A673 (cell line): Measurements from ENCODE around the gene TST. TPM values are rescaled to one million over a fixed set of nuclear protein-coding genes. Genes with fewer than 3 reads are reported as not detected.

Source experiments
- BruUV-seq: library from RNA; stranded (reverse); fragments of 400-500 nt; replicated peaks from 2 replicates; lab custom pipeline; 2021; lab: Mats Ljungman, UMichigan
- CTCF ChIA-PET: fragments of 300-600 bp; sonication (Branson Sonifier 250); formaldehyde crosslinking; loops from one replicate; lab custom pipeline; 2022; ENCODE audit warnings: antibody characterized with exemption; lab: Charles Lee
- POLR2A ChIA-PET: fragments of 300-600 bp; sonication (Branson Sonifier 250); formaldehyde crosslinking; loops from one replicate; lab custom pipeline; 2022; ENCODE audit warnings: antibody characterized with exemption; ENCODE audit not compliant: low non-redundant PET; lab: Charles Lee
- DNase-seq: peaks from one replicate; pipeline ENCODE4 v3.0.0-alpha.2; 2015; ENCODE audit warnings: low spot score
- H3K27ac ChIP-seq: fragments of 200-600 bp; sonication (generic); 2 replicates; pipeline ENCODE4 v1.5.1; 2016; ENCODE audit warnings: mixed run types, low read depth, mild to moderate bottlenecking, mixed read lengths, antibody characterized with exemption, low read length; ENCODE audit not compliant: poor library complexity, severe bottlenecking
- H3K27me3 ChIP-seq: fragments of 200-600 bp; sonication (generic); replicated peaks from 2 replicates; pipeline ENCODE4 v1.6.1; 2017; ENCODE audit warnings: mixed run types, low read depth, mild to moderate bottlenecking, mixed read lengths, antibody characterized with exemption, low read length; ENCODE audit not compliant: insufficient read depth, poor library complexity
- H3K36me3 ChIP-seq: fragments of 200-600 bp; sonication (generic); 2 replicates; pipeline ENCODE4 v1.6.1; 2016; ENCODE audit warnings: mixed run types, mild to moderate bottlenecking, mixed read lengths, antibody characterized with exemption, low read length; ENCODE audit not compliant: insufficient read depth, poor library complexity, severe bottlenecking
- H3K4me1 ChIP-seq: fragments of 200-600 bp; sonication (generic); 2 replicates; pipeline ENCODE4 v1.6.1; 2017; ENCODE audit warnings: mixed run types, mild to moderate bottlenecking, mixed read lengths, antibody characterized with exemption, low read length; ENCODE audit not compliant: insufficient read depth, poor library complexity, severe bottlenecking
- H3K4me3 ChIP-seq: fragments of 200-600 bp; sonication (generic); 2 replicates; pipeline ENCODE4 v1.5.1; 2016; ENCODE audit warnings: low read depth, mixed run types, mild to moderate bottlenecking, mixed read lengths, low read length; ENCODE audit not compliant: poor library complexity, severe bottlenecking
- H3K9me3 ChIP-seq: fragments of 200-600 bp; sonication (generic); 2 replicates; pipeline ENCODE4 v1.6.1; 2016; ENCODE audit warnings: mixed run types, low read depth, mild to moderate bottlenecking, mixed read lengths, antibody characterized with exemption, low read length; ENCODE audit not compliant: poor library complexity, severe bottlenecking
- CTCF ChIP-seq: fragments of 300-800, 200-600 bp; sonication (generic); conservative IDR thresholded peaks from 2 replicates; pipeline ENCODE4 v1.5.1; 2017; ENCODE audit warnings: low read depth, mild to moderate bottlenecking, antibody characterized with exemption, low read length, moderate library complexity, mixed read lengths
- EZH2 ChIP-seq: fragments of 200-600 bp; sonication (generic); IDR thresholded peaks from 2 replicates; pipeline ENCODE4 v1.6.1; 2017; ENCODE audit warnings: borderline replicate concordance, low read depth, mild to moderate bottlenecking, mixed read lengths, antibody characterized with exemption, low read length; ENCODE audit not compliant: poor library complexity, severe bottlenecking
- intact Hi-C: fragments of 100-400 bp; cut with micrococcal nuclease; formaldehyde crosslinking; loops from one replicate; pipeline ENCODE4 v1.10.0; 2022; ENCODE audit not compliant: unreplicated experiment
- total RNA-seq: library from RNA; stranded (reverse); gene quantifications from 2 replicates; pipeline ENCODE4 v1.2.3, GENCODE V29; 2021

The TST gene
- total RNA-seq, 1 experiment from 2014 or later: 31.3 TPM

- intact Hi-C loops: no loop called here
- Histone ChIP-seq H3K36me3 (no peaks in the 10 kb centered on the region), H3K27ac (no peak overlapping the region), H3K4me3 (peak overlapping the region; percentile 92), H3K27me3 (no peaks in the 10 kb centered on the region), H3K9me3 (no peaks in the 10 kb centered on the region), H3K4me1 (peaks cover 4% of the 10 kb centered on the region)
- ChIA-PET POLR2A (interaction anchor here (0.6 to 0.7 kb wide), 2 partner anchors 557 to 737 kb away, joined by 3 to 15 read pairs; no protein-coding TSS in a partner anchor), CTCF (interaction anchor here (0.6 to 0.7 kb wide), 2 partner anchors 10 to 249 kb away, joined by 3 to 6 read pairs; no protein-coding TSS in a partner anchor)
- BruUV-seq: no TSS peak
- TF ChIP-seq CTCF (no peak), EZH2 (no peak)
- DNase-seq: no peak
Measured at GRCh38 chr22:37050913-37051312, 31.7 kb upstream of the TST start.

- H3K4me3 ChIP-seq: no peak overlapping the region
- DNase-seq: no peak
- no peaks in the 10 kb centered on the region for H3K27me3 ChIP-seq
- CTCF ChIA-PET: no interaction called here
- POLR2A ChIA-PET: no interaction called here
- no peaks in the 10 kb centered on the region for H3K36me3 ChIP-seq
- no peaks in the 10 kb centered on the region for H3K9me3 ChIP-seq
- intact Hi-C loops: no loop called here
- no TSS peak for BruUV-seq
- no peak overlapping the region for H3K27ac ChIP-seq
- H3K4me1 ChIP-seq: peaks cover 11% of the 10 kb centered on the region
- no peak for TF ChIP-seq CTCF
- no peak for TF ChIP-seq EZH2
Measured at GRCh38 chr22:37049224-37049623, 30.0 kb upstream of the TST start.

GRCh38 chr22:37048133-37048532 lies 28.9 kb upstream of the TST start:
- no peak for DNase-seq
- Histone ChIP-seq H3K4me3 (no peak overlapping the region), H3K9me3 (no peaks in the 10 kb centered on the region), H3K36me3 (no peaks in the 10 kb centered on the region), H3K27me3 (no peaks in the 10 kb centered on the region), H3K27ac (no peak overlapping the region), H3K4me1 (peaks cover 18% of the 10 kb centered on the region)
- POLR2A ChIA-PET: interaction anchor here (0.6 kb wide), 1 partner anchor 154 kb away, joined by 4 read pairs; no protein-coding TSS in a partner anchor
- BruUV-seq: no TSS peak
- CTCF ChIA-PET: no interaction called here
- intact Hi-C loops: no loop called here
- no peak for TF ChIP-seq CTCF
- TF ChIP-seq EZH2: no peak
